HTERT RPE-1 (cell line): ENCODE measurements around the gene C12orf42.
"Not testable (repeated sequence)": the region's sequence is repeated elsewhere in the genome, so short reads cannot be mapped to it uniquely, and the experiment has no call there.

Experiments
- in situ Hi-C: fragments of 300-500 bp; cut with MboI; formaldehyde crosslinking; loops from 4 replicates; pipeline ENCODE4 v1.14.3; 2020; ENCODE audit warnings: low sequenced_read_pairs

C12orf42 gene

GRCh38 chr12:103498990-103499389 lies 3.2 kb upstream of the C12orf42 start:
- in situ Hi-C loops: no loop called here

DNA sequence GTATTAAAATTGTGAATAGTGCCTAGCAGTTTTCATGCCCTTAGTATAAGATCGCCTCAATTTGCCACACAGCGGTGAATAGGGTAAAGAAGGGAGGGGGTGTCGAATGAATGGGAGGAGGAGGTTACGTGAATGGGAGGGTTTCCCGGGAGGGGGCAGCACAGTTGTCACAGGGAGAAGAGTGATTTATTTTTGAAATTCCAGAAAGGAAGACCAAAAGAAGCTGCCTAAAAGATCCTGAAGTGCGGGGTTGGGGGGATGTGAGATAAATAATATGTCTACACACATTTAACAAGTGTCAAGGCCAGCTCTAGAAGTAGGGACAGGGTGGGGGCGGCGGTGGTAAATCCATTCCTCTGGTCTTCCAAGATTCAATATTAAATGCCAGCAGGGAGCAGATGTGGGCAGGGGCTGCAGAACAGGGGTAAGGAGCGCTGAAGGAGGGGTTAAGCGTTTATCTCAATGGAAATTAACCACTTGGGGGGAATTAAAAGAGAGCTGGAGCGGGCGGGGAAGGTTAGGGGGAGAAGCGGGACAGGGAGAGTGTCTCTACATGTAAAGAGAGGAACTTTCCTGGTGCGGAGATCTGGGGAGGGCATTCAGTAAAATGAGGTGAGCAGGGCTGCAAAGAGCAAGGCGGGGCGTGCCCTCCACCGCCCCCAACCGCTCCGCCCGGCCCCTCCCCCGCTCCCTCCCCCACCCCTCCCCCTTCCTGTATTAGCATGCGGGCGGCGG lies 867 bp downstream of the C12orf42 start:
- in situ Hi-C loops: no loop called here

- in situ Hi-C loops: no loop called here
These were observed 1.6 kb downstream of the C12orf42 start for GRCh38 chr12:103494051-103494733.

- in situ Hi-C loops: no loop called here
These were observed 2.6 kb downstream of the C12orf42 start for GRCh38 chr12:103493199-103493598.

DNA sequence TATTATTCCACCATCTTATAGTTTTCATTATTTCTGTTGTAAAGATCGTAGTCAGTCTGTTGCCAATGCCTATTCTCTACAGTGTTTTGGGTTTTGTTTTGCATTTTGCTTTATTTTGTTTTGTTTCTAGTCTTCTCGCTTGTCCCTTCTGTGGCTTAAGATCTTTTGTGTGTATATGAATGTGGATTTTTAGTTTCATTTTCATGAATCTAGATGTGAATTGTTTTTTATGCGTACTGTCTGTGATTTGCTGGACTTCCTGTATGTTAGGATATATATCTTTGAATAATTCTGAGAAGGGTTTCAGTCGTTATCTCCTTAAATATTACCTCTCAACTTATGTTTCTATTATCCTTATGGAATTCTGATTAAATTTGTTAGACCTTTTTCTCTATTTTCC lies 13.4 kb downstream of the C12orf42 start:
- in situ Hi-C loops: no loop called here

DNA sequence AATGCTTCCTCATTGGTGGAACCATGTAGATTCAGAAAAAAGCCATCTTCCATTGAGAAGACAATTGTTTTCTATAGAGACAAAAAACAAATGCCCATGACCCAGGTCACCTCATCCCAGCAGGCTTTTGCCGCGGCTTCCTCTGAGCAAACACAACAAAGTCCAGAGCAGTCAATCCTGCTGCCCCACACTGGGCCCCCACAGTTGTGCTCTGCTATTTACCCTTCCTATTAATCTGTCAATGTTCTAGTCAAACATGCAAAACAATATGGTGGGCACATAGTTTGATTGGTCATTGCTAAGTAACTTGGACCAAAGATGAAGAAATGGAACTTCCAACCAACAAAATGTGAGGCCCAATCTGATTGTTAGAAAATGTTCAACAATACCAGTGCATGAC lies 20.7 kb downstream of the C12orf42 start:
- in situ Hi-C loops: no loop called here

DNA sequence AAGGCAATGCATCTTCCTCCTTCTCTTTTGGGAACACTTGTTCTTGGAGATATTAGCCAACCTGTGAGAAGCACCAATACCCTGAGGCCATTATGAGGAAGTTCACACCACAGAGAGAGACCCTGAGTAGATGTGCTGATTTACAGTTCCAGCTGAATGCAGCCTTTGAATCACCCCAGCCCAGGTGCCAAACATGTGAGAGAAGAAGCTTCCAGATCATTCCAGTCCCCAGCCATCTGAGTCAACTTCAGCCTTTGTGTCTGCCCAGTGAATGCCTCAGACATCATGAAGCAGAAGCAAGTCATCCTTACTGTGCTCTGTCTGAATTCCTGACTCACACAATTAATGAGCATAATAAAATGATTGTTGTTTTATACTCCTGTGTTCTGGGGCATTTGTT lies 25.1 kb downstream of the C12orf42 start:
- in situ Hi-C loops: no loop called here

DNA sequence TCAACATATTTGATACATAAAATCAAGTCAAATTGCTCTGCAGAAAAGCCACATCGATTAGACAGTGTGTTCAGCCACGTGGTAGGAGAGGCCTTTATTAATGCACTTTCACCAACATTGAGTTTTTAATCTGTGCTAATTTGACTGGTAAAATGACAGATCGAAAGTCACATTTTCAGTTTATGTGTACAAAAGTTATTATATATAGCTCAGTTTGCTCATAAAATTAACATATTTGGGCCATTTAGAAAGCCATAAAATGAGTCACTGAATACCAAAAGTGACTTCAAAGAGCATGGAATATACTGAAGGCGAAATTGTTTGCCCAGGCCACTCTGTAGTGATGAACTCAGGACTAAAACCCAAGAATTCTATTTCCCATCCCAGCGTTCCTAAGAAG lies 26.0 kb downstream of the C12orf42 start:
- in situ Hi-C loops: no loop called here

GRCh38 chr12:103468837-103469236 lies 26.9 kb downstream of the C12orf42 start:
- in situ Hi-C loops: no loop called here

DNA sequence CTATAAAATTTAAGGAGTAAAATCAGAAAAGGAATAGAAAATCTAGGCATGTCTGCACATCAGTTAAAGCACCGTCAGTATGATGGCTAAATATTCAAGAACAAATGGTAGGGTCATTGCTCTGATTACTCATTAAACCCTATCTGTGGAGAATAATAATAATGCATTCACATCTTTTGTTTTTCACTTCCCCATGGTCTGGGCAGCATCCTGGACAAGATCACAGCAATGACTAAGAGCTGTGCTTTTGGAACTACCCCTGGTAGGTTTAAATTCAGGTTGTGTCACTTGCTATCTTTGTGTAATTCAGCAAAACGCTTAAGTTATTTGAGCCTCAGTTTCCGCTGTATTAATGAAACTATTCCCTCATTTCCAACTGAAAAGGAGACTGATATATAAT lies 33.1 kb downstream of the C12orf42 start:
- in situ Hi-C loops: no loop called here

GRCh38 chr12:103457471-103457870 lies 38.3 kb downstream of the C12orf42 start:
- in situ Hi-C loops: no loop called here

- in situ Hi-C loops: no loop called here
These were observed 39.8 kb downstream of the C12orf42 start for GRCh38 chr12:103456006-103456405.

GRCh38 chr12:103455020-103455763 lies 40.6 kb downstream of the C12orf42 start:
- in situ Hi-C loops: no loop called here

- in situ Hi-C loops: no loop called here
These were observed 50.8 kb downstream of the C12orf42 start for GRCh38 chr12:103444983-103445382.

DNA sequence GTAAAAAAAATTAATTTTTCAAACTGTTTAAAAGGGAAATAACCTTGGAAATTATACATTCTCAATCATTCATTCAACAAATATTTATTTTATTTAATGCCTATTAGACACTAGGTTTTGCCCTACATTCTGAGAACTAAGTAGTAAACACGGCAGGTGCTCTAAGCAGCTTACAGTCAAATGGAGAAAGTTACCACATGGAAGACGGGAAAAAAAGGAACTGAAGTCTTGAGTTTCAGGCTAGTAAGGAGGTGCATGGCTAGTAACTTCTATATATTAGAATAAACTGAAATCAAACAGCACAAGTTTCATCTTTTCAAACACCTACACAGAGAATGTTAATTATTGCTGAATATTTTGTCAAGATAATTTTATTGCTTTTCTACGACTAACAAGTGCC lies 52.9 kb downstream of the C12orf42 start:
- in situ Hi-C loops: no loop called here

- in situ Hi-C loops: no loop called here
These were observed 53.6 kb downstream of the C12orf42 start for GRCh38 chr12:103442182-103442555.

GRCh38 chr12:103441437-103442181 lies 54.2 kb downstream of the C12orf42 start:
- in situ Hi-C loops: no loop called here

GRCh38 chr12:103434165-103435105 lies 61.3 kb downstream of the C12orf42 start:
- in situ Hi-C loops: not testable (repeated sequence)

- in situ Hi-C loops: no loop called here
These were observed 63.8 kb downstream of the C12orf42 start for GRCh38 chr12:103431950-103432349.

DNA sequence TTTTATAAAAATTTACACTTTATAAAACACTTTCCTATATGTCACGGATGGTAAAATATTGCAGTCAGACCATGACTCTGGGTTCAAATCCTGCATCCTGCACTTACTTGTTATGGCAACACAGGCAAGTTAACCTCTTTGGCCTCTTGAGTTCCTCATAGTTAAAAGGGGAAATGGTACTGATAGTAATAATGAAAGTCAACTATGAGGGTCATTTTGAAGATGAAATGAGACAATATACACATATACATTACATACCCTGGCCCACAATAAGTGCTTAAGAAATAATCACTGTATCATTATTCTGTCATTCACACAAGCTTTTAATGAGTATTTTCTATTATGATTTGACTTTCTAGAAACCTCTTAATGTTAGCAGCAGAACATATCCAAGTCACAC lies 64.4 kb downstream of the C12orf42 start:
- in situ Hi-C loops: no loop called here
